HUES6 (cell line): ENCODE data around the gene RBM22.

ENCODE experiments used
- H3K27ac ChIP-seq: 2 replicates; pipeline ENCODE4 v1.7.0; 2013; ENCODE audit warnings: low read depth, mild to moderate bottlenecking, low read length, inconsistent platforms
- H3K27me3 ChIP-seq: 2 replicates; pipeline ENCODE4 v1.6.1; 2013; ENCODE audit warnings: low read length; ENCODE audit not compliant: control insufficient read depth, insufficient read depth
- H3K36me3 ChIP-seq: 2 replicates; pipeline ENCODE4 v1.6.1; 2013; ENCODE audit warnings: low read length; ENCODE audit not compliant: control insufficient read depth, insufficient read depth
- H3K4me1 ChIP-seq: 2 replicates; pipeline ENCODE4 v1.6.1; 2013; ENCODE audit warnings: low read length; ENCODE audit not compliant: control insufficient read depth, insufficient read depth
- H3K4me3 ChIP-seq: 2 replicates; pipeline ENCODE4 v1.5.1; 2013; ENCODE audit warnings: low read depth, low read length
- H3K9ac ChIP-seq: one replicate; pipeline ENCODE4 v1.6.1; 2013; ENCODE audit warnings: mild to moderate bottlenecking, low read length
- H3K9me3 ChIP-seq: 2 replicates; pipeline ENCODE4 v1.6.1; 2013; ENCODE audit warnings: low read depth, low read length; ENCODE audit not compliant: control insufficient read depth, insufficient read depth

The RBM22 gene

DNA sequence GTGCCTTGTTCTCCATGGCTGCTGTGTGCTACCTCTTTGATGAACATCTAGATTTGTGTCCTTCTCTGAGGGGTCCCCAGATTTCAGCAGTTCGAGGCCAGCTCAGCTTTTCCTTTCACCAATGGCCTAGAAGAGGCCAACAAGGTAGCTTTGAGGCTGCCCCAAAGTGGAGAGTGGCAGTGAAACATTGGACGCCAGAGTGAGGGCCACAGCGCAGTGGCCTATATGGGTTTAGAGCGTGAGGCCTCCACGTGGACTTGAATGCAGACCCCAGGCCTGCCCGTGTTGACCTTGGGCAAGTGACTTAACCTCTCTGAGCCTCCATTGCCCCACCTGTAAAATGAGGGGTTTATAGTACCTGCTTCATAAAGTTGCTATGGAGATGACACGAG, 28.0 kb downstream of the RBM22 start:
- H3K4me1 ChIP-seq = peaks cover 31% of the 10 kb centered on the region
- H3K9me3 ChIP-seq = no peaks in the 10 kb centered on the region
- no peaks in the 10 kb centered on the region for H3K27me3 ChIP-seq
- 0 out of 2 replicates have a peak, but pooled peaks cover 9% of the 10 kb centered on the region for H3K36me3 ChIP-seq
- peak overlapping the region; percentile 96 for H3K9ac ChIP-seq
- H3K27ac ChIP-seq = peak overlapping the region; percentile 90; the same call in 1 of the 2 replicates
- H3K4me3 ChIP-seq = peak overlapping the region; percentile 94

DNA sequence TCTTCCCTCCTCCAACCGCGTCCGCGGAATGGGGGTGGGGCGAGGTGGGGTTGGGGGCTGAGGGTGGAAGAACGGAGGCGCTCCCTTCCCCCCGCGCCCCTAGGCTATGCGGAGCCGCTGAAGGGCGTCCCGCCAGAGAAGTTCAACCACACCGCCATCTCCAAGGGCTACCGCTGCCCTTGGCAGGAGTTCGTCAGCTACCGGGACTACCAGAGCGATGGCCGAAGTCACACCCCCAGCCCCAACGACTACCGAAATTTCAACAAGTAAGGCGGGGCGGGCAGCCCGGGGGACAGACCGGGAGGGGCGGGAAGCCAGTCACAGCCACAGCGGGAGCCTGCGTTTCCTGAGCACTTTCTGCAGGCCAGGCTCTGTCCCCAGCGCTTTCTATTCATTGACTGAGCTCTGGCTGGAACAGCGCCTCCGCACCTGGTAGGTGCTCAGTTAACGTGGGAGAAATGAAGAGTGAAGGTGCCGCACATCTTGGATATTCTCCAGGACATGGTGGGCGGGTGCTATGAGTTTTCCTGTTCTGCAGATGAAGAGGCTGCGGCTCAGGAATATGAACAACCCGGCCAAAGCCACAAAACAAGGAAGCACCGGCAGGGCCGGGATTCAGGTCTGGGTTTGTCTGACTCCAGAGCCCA, 28.5 kb downstream of the RBM22 start:
- Histone ChIP-seq H3K36me3 (0 out of 2 replicates have a peak, but pooled peaks cover 9% of the 10 kb centered on the region), H3K27me3 (no peaks in the 10 kb centered on the region), H3K9me3 (no peaks in the 10 kb centered on the region), H3K4me3 (peak overlapping the region; percentile 94), H3K9ac (peak overlapping the region; percentile 96), H3K27ac (peak overlapping the region; percentile 90), H3K4me1 (peaks cover 31% of the 10 kb centered on the region)

DNA sequence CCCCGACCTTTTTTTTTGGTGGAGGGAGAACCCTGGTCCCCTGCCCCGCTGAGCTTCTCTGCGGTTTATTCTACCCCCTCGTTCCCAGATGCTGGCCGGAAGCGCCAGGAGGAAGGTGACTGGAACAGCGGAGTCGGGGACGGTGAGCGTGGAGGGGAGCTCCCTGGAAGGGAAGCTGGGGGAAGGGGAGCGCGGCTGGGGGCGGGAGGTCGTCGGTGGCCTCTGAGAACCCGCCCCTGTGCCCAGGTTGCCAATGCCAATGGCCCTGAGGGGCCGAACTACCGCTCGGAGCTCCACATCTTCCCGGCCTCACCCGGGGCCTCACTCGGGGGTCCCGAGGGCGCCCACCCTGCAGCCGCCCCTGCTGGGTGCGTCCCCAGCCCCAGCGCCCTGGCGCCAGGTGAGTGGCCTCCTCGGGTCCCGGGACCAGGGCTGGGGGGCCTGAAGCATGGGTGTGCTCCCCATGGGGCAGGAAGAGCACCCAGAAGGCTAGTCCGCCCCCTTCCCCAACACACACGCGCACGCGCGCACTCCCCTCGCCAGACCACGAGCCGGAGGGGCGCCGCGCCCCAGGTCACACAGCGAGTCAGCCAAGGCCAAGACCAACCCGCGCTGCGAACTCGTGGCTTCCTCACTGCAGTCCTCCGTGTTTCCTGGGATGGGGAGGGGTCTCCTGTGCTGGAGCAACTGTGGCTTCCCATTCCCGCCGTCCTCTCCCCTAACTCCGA, 29.2 kb downstream of the RBM22 start:
- Histone ChIP-seq H3K36me3 (0 out of 2 replicates have a peak, but pooled peaks cover 3% of the 10 kb centered on the region), H3K27me3 (no peaks in the 10 kb centered on the region), H3K27ac (peak overlapping the region; percentile 90), H3K9ac (peak overlapping the region; percentile 96), H3K9me3 (no peaks in the 10 kb centered on the region), H3K4me3 (peak overlapping the region; percentile 94), H3K4me1 (peaks cover 31% of the 10 kb centered on the region)

- Histone ChIP-seq H3K4me3 (peak overlapping the region; percentile 94), H3K27ac (0 out of 2 replicates have a peak overlapping the region, but pooled peaks have one; percentile 90), H3K9me3 (no peaks in the 10 kb centered on the region), H3K36me3 (0 out of 2 replicates have a peak, but pooled peaks cover 3% of the 10 kb centered on the region), H3K4me1 (peaks cover 31% of the 10 kb centered on the region), H3K9ac (peak overlapping the region; percentile 96), H3K27me3 (no peaks in the 10 kb centered on the region)
Measured at GRCh38 chr5:150670948-150671310, 29.9 kb downstream of the RBM22 start.

DNA sequence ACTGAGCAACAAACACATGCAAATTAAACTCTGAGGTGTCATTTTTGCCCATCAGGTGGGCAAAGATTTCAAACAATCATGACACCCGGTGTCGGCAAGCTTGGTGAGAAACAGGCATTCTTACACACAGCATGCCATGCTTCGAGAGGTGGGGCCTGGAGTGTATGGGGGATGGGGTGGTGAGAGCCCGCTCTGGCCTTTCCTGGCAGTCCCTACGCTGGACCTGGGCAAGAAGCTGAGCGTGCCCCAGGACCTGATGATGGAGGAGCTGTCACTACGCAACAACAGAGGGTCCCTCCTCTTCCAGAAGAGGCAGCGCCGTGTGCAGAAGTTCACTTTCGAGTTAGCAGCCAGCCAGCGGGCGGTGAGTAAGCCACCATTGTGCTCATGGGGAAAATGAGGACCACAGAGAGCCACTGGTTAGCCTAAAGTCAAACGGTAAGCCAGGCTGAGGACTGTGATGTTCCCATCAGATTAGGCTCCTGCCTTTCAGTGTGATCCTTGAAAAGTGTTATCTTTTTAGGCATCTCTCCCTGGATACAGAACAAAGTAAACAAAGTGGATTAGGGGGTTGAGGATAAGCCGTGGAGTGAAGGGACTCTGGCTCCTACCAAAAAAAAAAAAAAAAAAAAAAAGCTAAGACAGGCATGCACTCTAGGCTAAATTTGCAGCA, 30.5 kb downstream of the RBM22 start:
- Histone ChIP-seq H3K4me1 (peaks cover 31% of the 10 kb centered on the region), H3K27me3 (no peaks in the 10 kb centered on the region), H3K9ac (peak overlapping the region; percentile 96), H3K27ac (no peak overlapping the region), H3K4me3 (peak overlapping the region; percentile 94; the same call in 1 of the 2 replicates), H3K9me3 (no peaks in the 10 kb centered on the region), H3K36me3 (0 out of 2 replicates have a peak, but pooled peaks cover 3% of the 10 kb centered on the region)

- H3K27ac ChIP-seq = no peak overlapping the region
- no peaks in the 10 kb centered on the region for H3K9me3 ChIP-seq
- H3K9ac ChIP-seq = no peak overlapping the region
- H3K27me3 ChIP-seq = no peaks in the 10 kb centered on the region
- no peak overlapping the region for H3K4me3 ChIP-seq
- H3K36me3 ChIP-seq = 0 out of 2 replicates have a peak, but pooled peaks cover 3% of the 10 kb centered on the region
- peaks cover 14% of the 10 kb centered on the region for H3K4me1 ChIP-seq
Measured at GRCh38 chr5:150665044-150665443, 35.8 kb downstream of the RBM22 start.

DNA sequence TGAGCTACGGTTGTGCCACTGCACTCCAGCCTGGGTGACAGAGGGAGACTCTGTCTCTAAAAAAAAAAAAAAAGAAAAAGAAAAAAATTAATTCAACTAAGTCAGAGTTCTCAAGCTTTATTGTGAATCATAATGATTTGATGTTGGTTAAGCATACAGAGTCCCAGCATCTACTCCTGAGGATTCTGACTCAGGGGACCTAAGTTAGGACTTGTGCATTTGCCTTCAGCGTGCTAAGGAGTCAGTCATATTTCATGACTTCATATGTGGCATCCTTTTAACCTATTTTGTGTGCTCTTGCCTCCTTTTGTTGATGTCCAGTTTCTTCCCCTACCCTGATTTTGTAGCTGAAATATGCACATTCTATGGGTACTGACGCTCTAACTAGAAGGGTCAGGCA, 36.9 kb downstream of the RBM22 start:
- Histone ChIP-seq H3K9me3 (no peaks in the 10 kb centered on the region), H3K4me3 (no peak overlapping the region), H3K27ac (no peak overlapping the region), H3K36me3 (0 out of 2 replicates have a peak, but pooled peaks cover 3% of the 10 kb centered on the region), H3K27me3 (no peaks in the 10 kb centered on the region), H3K4me1 (peaks cover 14% of the 10 kb centered on the region), H3K9ac (no peak overlapping the region)

- no peaks in the 10 kb centered on the region for H3K9me3 ChIP-seq
- H3K9ac ChIP-seq = no peak overlapping the region
- no peak overlapping the region for H3K27ac ChIP-seq
- H3K4me1 ChIP-seq = peaks cover 17% of the 10 kb centered on the region
- no peak overlapping the region for H3K4me3 ChIP-seq
- H3K36me3 ChIP-seq = no peaks in the 10 kb centered on the region
- H3K27me3 ChIP-seq = no peaks in the 10 kb centered on the region
Measured at GRCh38 chr5:150662731-150663516, 37.9 kb downstream of the RBM22 start.

DNA sequence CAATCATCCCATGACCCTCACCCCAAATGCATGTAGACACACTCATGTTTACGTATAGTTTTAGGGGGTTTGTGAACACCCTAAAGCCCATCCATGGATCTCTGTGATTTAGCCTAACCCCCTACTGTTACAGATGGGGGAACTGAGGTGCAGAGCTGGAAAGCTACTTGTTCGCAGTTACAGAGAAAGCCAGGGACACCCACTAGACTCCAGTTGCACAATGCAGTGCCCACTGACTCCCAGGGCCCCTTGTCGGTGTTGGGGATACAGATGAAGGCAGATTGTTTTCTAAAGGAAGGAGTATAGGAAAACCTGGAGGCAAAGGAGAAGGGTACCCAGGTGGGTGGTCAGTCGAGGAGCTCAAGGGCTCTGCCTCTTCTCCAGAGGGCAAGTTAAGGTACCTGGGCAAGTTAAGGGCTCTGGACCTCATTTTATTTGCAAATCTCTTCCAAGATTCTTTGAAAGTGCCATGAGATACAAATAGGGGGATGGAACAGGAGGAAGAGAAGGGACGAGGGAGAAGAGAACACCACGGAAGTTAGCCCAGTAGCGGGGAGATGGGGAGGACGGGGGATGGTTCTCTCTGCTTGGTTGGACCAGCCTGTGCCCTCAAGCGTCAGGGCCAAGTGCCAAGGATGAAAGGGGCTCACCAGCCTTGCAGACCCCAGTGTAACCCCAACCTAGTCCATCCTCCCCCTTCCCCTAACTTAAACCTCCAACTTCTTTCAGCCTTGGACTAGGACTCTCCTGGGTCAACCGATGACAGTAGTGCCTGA, 38.9 kb downstream of the RBM22 start:
- H3K9ac ChIP-seq = no peak overlapping the region

GRCh38 chr5:150661086-150661485, 39.8 kb downstream of the RBM22 start, which contains the start of gene MYOZ3:
Gene MYOZ3 (plus strand): TSS chr5:150661251. CDS start chr5:150662942, 1,691 bp downstream.
- H3K27me3 ChIP-seq = 0 out of 2 replicates have a peak, but pooled peaks cover 3% of the 10 kb centered on the region
- no peak within 1 kb of the TSS for H3K4me3 ChIP-seq
- H3K36me3 ChIP-seq = no peaks in the 10 kb centered on the region
- no peak within 1 kb of the TSS for H3K27ac ChIP-seq
- H3K4me1 ChIP-seq = peaks cover 21% of the 10 kb centered on the region
- no peaks in the 10 kb centered on the region for H3K9me3 ChIP-seq
- no peak within 1 kb of the TSS for H3K9ac ChIP-seq

More for the DNA sequence above, 38.9 kb downstream of the RBM22 start:
- Histone ChIP-seq H3K36me3 (no peaks in the 10 kb centered on the region), H3K4me3 (no peak overlapping the region), H3K27ac (no peak overlapping the region), H3K4me1 (peaks cover 20% of the 10 kb centered on the region), H3K27me3 (0 out of 2 replicates have a peak, but pooled peaks cover 3% of the 10 kb centered on the region), H3K9me3 (no peaks in the 10 kb centered on the region)
